ENCODE data around the gene EIF3D. TPM values are rescaled to one million over a fixed set of nuclear protein-coding genes. Genes with fewer than 3 reads are reported as not detected.

Gene EIF3D
- total and polyA plus RNA-seq, 2 experiments from 2014 or later, result 148 to 381 TPM

GRCh38 chr22:36466258-36466657 is 62.7 kb downstream of the EIF3D start:
- Histone ChIP-seq H3K27ac (ENCODE audit: low read depth) (no peak overlapping the region), H3K79me2 (replicated peaks; ENCODE audit: insufficient read depth) (no peaks in the 10 kb centered on the region), H3F3A (replicated peaks; ENCODE audit: low read depth) (no peaks in the 10 kb centered on the region), H3K4me1 (ENCODE audit: insufficient read depth) (peaks cover 5% of the 10 kb centered on the region; the same call in 1 of the 2 replicates), H3K27me3 (ENCODE audit: insufficient read depth) (no peaks in the 10 kb centered on the region), H3K36me3 (ENCODE audit: insufficient read depth) (no peaks in the 10 kb centered on the region), H4K20me1 (replicated peaks; ENCODE audit: insufficient read depth) (no peaks in the 10 kb centered on the region), H3K4me3 (no peak overlapping the region), H3K4me2 (no peak overlapping the region), H2AFZ (no peak overlapping the region), H3K9me2 (ENCODE audit: insufficient read depth) (no peaks in the 10 kb centered on the region)
- Mint-ChIP-seq H3K9me3 (no peaks in the 10 kb centered on the region), H3K4me1 (peaks cover 11% of the 10 kb centered on the region), H3K36me3 (ENCODE audit: low read depth) (no peaks in the 10 kb centered on the region; the same call in 2 of the 3 replicates), H3K27me3 (ENCODE audit: insufficient read depth, low read depth, poor library complexity) (peaks cover 11% of the 10 kb centered on the region), H3K27ac (no peak overlapping the region), H3K4me3 (no peak overlapping the region)
- DNase-seq (ENCODE audit: low spot score) (no peak), ATAC-seq (no peak)
- TF ChIP-seq CTCF (conservative IDR thresholded peaks at IDR 0.05; ENCODE audit: low read depth in 2 of 2) (no peak), EZH2 (IDR thresholded peaks at IDR 0.05; ENCODE audit: low read depth, unreplicated experiment) (no peak), EZH2phosphoT487 (IDR thresholded peaks at IDR 0.05; ENCODE audit: unreplicated experiment) (no peak), JUNB (IDR thresholded peaks at IDR 0.05; ENCODE audit: unreplicated experiment) (no peak), POLR2AphosphoS5 (IDR thresholded peaks at IDR 0.05; ENCODE audit: low read depth) (no peak), REST (IDR thresholded peaks at IDR 0.05; ENCODE audit: unreplicated experiment) (no peak), ETS1 (IDR thresholded peaks at IDR 0.05) (no peak), ZNF462 (CRISPR knock-in tag; IDR thresholded peaks at IDR 0.05) (no peak), ZNF331 (CRISPR knock-in tag; IDR thresholded peaks at IDR 0.05; ENCODE audit: low read depth) (no peak), STAT1 (IDR thresholded peaks at IDR 0.05; ENCODE audit: unreplicated experiment) (no peak), ZNF114 (CRISPR knock-in tag; IDR thresholded peaks at IDR 0.05) (no peak), NANOG (IDR thresholded peaks at IDR 0.05; ENCODE audit: borderline replicate concordance) (no peak), CREB1 (CRISPR knock-in tag; IDR thresholded peaks at IDR 0.05; ENCODE audit: low read depth) (no peak)

All from GM23338 (cell line).